ENCODE measurements around the gene COL27A1.

The COL27A1 gene

DNA sequence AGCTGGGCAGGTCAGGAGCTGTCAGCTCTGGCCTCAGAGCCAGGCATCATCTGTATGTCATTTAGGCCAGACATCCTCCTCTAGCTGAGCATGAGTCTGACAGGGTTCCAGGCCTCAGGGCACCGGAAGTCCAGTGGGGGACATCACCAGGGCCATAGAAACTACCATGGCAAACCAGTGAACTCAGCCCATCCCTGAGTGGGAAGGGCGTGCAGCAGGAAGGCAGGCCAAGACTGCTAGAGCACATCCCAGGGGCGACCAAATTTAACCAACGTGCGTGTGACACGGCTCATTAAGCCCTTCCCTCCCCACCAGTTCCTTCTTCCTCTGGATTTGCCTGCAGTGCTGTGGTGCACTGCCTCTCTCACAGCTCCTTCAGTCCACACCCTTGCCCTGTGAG, 75.9 kb downstream of the COL27A1 start (continued):
- TF ChIP-seq, protein P1, sequence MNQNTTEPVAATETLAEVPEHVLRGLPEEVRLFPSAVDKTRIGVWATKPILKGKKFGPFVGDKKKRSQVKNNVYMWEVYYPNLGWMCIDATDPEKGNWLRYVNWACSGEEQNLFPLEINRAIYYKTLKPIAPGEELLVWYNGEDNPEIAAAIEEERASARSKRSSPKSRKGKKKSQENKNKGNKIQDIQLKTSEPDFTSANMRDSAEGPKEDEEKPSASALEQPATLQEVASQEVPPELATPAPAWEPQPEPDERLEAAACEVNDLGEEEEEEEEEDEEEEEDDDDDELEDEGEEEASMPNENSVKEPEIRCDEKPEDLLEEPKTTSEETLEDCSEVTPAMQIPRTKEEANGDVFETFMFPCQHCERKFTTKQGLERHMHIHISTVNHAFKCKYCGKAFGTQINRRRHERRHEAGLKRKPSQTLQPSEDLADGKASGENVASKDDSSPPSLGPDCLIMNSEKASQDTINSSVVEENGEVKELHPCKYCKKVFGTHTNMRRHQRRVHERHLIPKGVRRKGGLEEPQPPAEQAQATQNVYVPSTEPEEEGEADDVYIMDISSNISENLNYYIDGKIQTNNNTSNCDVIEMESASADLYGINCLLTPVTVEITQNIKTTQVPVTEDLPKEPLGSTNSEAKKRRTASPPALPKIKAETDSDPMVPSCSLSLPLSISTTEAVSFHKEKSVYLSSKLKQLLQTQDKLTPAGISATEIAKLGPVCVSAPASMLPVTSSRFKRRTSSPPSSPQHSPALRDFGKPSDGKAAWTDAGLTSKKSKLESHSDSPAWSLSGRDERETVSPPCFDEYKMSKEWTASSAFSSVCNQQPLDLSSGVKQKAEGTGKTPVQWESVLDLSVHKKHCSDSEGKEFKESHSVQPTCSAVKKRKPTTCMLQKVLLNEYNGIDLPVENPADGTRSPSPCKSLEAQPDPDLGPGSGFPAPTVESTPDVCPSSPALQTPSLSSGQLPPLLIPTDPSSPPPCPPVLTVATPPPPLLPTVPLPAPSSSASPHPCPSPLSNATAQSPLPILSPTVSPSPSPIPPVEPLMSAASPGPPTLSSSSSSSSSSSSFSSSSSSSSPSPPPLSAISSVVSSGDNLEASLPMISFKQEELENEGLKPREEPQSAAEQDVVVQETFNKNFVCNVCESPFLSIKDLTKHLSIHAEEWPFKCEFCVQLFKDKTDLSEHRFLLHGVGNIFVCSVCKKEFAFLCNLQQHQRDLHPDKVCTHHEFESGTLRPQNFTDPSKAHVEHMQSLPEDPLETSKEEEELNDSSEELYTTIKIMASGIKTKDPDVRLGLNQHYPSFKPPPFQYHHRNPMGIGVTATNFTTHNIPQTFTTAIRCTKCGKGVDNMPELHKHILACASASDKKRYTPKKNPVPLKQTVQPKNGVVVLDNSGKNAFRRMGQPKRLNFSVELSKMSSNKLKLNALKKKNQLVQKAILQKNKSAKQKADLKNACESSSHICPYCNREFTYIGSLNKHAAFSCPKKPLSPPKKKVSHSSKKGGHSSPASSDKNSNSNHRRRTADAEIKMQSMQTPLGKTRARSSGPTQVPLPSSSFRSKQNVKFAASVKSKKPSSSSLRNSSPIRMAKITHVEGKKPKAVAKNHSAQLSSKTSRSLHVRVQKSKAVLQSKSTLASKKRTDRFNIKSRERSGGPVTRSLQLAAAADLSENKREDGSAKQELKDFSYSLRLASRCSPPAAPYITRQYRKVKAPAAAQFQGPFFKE (tag by site-specific recombination; IDR thresholded peaks at IDR 0.05; ENCODE audit: borderline replicate concordance): no peak
- TF ChIP-seq ZNF394 (tag by site-specific recombination; IDR thresholded peaks at IDR 0.05; ENCODE audit: borderline replicate concordance) (no peak), GLIS1 (tag by site-specific recombination; IDR thresholded peaks at IDR 0.05) (no peak), ZNF248 (tag by site-specific recombination; IDR thresholded peaks at IDR 0.05) (no peak), ZNF561 (tag by site-specific recombination; IDR thresholded peaks at IDR 0.05; ENCODE audit: borderline replicate concordance) (no peak), IKZF3 (tag by site-specific recombination; IDR thresholded peaks at IDR 0.05) (no peak), ZNF776 (tag by site-specific recombination; IDR thresholded peaks at IDR 0.05; ENCODE audit: borderline replicate concordance) (no peak), SP3 (tag by site-specific recombination; IDR thresholded peaks at IDR 0.05) (no peak), ZNF548 (tag by site-specific recombination; IDR thresholded peaks at IDR 0.05) (no peak), ZNF133 (tag by site-specific recombination; IDR thresholded peaks at IDR 0.05) (no peak)

DNA sequence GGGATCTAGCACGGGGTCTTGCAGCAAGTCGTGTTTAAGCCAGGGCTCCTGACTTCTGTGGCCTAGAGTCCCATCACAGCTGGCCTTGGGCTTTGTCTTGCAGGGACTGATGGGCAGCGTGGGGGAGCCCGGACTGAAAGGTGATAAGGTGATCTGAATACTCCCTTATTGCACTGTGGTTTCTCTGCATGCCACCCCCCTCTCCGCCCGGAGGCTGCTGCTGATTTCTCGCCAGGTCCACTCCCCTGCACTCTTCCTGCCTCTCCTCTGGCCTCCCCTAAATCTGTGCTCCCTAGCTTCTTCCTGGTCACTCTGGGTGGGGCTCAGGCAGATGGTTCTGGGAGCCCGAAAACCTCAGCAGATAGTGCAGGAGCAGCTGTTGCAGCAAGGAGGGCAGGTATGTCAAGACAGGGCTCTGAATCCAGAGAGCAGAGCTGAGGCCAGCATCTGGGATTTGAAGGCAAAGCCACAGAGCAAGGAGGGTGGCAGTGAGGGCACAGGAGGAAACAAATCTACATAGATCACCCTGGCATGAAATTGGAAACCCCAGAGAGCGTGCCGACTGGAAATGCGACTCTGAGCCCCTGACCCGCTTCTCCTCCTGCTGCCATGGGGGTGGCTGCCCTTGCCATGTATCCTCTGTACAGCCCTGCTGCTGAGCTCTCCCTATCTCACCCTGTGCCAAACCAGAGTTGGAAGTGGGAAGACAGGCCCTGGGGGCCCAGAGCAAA, 76.5 kb downstream of the COL27A1 start:
- no peak for TF ChIP-seq SP3 (tag by site-specific recombination; IDR thresholded peaks at IDR 0.05)
- no peak for TF ChIP-seq ZFHX2 (tag by site-specific recombination; conservative IDR thresholded peaks at IDR 0.05)
- TF ChIP-seq ZNF133 (tag by site-specific recombination; IDR thresholded peaks at IDR 0.05): no peak
- Histone ChIP-seq H3K4me1 (ENCODE audit: control insufficient read depth, insufficient read depth, low read length) (no peaks in the 10 kb centered on the region), H3K4me3 (ENCODE audit: low read depth, low read length) (no peak overlapping the region), H3K36me3 (ENCODE audit: control insufficient read depth in 2 of 2, insufficient read depth in 1 of 2, low read length in 2 of 2) (no peaks in the 10 kb centered on the region), H3K9me3 (ENCODE audit: control insufficient read depth, insufficient read depth, low read depth, low read length) (no peaks in the 10 kb centered on the region), H3K27ac (ENCODE audit: extremely low read depth, low read depth, low read length) (no peak overlapping the region)
- ChIA-PET POLR2A (no interaction called here), CTCF (no interaction called here)

DNA sequence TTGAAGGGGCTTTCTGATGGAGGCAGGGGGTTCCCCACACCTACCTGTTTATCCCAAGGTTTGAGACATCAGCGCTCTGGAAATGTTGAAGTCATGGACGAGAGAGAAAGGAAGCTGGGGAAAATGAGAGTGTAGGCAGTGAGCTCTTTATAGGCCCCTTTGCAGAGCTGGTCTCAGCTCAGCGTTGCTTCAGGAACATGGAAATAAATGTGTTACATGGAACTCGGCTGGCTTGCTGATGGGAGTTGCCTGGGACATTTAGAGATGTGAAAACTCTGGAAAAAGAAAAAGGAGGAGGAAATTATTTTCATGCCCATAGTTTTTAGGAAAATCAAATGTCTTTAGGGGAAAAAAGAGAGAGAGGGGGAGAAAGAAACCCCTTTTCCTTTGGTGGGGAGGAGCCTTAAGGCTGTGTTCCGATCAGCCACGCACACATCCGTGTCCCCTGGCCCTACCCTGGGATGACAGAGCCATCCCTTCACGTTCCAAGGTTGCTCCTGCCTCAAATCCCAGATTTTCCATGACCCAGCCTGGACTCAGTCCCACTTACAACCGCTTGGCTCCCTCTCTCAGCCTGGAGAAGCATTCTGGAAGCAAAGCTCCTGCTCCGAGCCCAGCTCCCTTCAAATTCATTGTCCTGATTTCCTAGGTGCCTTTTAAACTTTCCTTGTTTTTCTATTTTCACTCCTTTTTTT, 78.3 kb downstream of the COL27A1 start:
- Histone ChIP-seq H3K4me1 (ENCODE audit: control insufficient read depth, insufficient read depth, low read length) (no peaks in the 10 kb centered on the region), H3K27ac (ENCODE audit: extremely low read depth, low read depth, low read length) (no peak overlapping the region), H3K4me3 (ENCODE audit: low read depth, low read length) (no peak overlapping the region), H3K9me3 (ENCODE audit: control insufficient read depth, insufficient read depth, low read depth, low read length) (no peaks in the 10 kb centered on the region), H3K36me3 (ENCODE audit: control insufficient read depth in 2 of 2, insufficient read depth in 1 of 2, low read length in 2 of 2) (no peaks in the 10 kb centered on the region)
- TF ChIP-seq, protein P2, sequence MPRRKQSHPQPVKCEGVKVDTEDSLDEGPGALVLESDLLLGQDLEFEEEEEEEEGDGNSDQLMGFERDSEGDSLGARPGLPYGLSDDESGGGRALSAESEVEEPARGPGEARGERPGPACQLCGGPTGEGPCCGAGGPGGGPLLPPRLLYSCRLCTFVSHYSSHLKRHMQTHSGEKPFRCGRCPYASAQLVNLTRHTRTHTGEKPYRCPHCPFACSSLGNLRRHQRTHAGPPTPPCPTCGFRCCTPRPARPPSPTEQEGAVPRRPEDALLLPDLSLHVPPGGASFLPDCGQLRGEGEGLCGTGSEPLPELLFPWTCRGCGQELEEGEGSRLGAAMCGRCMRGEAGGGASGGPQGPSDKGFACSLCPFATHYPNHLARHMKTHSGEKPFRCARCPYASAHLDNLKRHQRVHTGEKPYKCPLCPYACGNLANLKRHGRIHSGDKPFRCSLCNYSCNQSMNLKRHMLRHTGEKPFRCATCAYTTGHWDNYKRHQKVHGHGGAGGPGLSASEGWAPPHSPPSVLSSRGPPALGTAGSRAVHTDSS (tag by site-specific recombination; IDR thresholded peaks at IDR 0.05): no peak
- TF ChIP-seq ZNF530 (tag by site-specific recombination; IDR thresholded peaks at IDR 0.05; ENCODE audit: low read depth) (no peak), ZNF585B (tag by site-specific recombination; IDR thresholded peaks at IDR 0.05) (no peak), ZNF792 (tag by site-specific recombination; IDR thresholded peaks at IDR 0.05) (no peak), ZNF175 (tag by site-specific recombination; IDR thresholded peaks at IDR 0.05) (no peak), ZNF621 (tag by site-specific recombination; IDR thresholded peaks at IDR 0.05) (no peak), SP3 (tag by site-specific recombination; IDR thresholded peaks at IDR 0.05) (no peak), ZNF600 (tag by site-specific recombination; IDR thresholded peaks at IDR 0.05) (no peak), ZNF843 (tag by site-specific recombination; IDR thresholded peaks at IDR 0.05) (no peak), ZNF701 (tag by site-specific recombination; IDR thresholded peaks at IDR 0.05) (no peak)
- TF ChIP-seq, protein P3, sequence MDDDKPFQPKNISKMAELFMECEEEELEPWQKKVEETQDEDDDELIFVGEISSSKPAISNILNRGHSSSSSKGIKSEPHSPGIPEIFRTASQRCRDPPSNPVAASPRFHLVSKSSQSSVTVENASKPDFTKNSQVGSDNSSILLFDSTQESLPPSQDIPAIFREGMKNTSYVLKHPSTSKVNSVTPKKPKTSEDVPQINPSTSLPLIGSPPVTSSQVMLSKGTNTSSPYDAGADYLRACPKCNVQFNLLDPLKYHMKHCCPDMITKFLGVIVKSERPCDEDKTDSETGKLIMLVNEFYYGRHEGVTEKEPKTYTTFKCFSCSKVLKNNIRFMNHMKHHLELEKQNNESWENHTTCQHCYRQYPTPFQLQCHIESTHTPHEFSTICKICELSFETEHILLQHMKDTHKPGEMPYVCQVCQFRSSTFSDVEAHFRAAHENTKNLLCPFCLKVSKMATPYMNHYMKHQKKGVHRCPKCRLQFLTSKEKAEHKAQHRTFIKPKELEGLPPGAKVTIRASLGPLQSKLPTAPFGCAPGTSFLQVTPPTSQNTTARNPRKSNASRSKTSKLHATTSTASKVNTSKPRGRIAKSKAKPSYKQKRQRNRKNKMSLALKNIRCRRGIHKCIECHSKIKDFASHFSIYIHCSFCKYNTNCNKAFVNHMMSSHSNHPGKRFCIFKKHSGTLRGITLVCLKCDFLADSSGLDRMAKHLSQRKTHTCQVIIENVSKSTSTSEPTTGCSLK (tag by site-specific recombination; IDR thresholded peaks at IDR 0.05): no peak
- CTCF ChIA-PET: interaction anchor here (0.7 to 0.8 kb wide), 3 partner anchors 29 to 125 kb away, joined by 5 to 6 read pairs (median 5); no protein-coding TSS in a partner anchor
- POLR2A ChIA-PET: interaction anchor here (0.7 kb wide), 1 partner anchor 1898 kb away, joined by 4 read pairs; no protein-coding TSS in a partner anchor

Measured in HEK293 (cell line).